ENCODE results near the gene IFNGR1.
A peak's percentile ranks its signal among the peaks of the same experiment; 100 is the strongest.

The IFNGR1 gene

GRCh38 chr6:137176729-137177128, 42.5 kb downstream of the IFNGR1 start:
- DNase-seq (ENCODE audit: low spot score): no peak

GRCh38 chr6:137175868-137176245, 43.3 kb downstream of the IFNGR1 start:
- DNase-seq (ENCODE audit: low spot score): no peak

GRCh38 chr6:137175157-137175867, 43.9 kb downstream of the IFNGR1 start:
- DNase-seq (ENCODE audit: low spot score): no peak

- DNase-seq (ENCODE audit: low spot score): no peak
Measured at GRCh38 chr6:137173501-137173900, 45.7 kb downstream of the IFNGR1 start, which contains the start of gene IL22RA2. IL22RA2 (minus strand) TSS chr6:137173644; CDS start chr6:137161749, 11,895 bp downstream.

GRCh38 chr6:137172734-137173431, 46.3 kb downstream of the IFNGR1 start:
- no peak for DNase-seq (ENCODE audit: low spot score)

GRCh38 chr6:137171824-137172733, 47.1 kb downstream of the IFNGR1 start:
- DNase-seq (ENCODE audit: low spot score): no peak

GRCh38 chr6:137171053-137171374, 48.2 kb downstream of the IFNGR1 start:
- no peak for DNase-seq (ENCODE audit: low spot score)

- DNase-seq (ENCODE audit: low spot score): no peak
Measured at GRCh38 chr6:137170266-137171052, 48.7 kb downstream of the IFNGR1 start.

- DNase-seq (ENCODE audit: low spot score): no peak
Measured at GRCh38 chr6:137167702-137168377, 51.3 kb downstream of the IFNGR1 start.

- peak; percentile 2 for DNase-seq (ENCODE audit: low spot score)
Measured at GRCh38 chr6:137166247-137167098, 52.7 kb downstream of the IFNGR1 start.

- DNase-seq (ENCODE audit: low spot score): no peak
Measured at GRCh38 chr6:137165375-137166246, 53.6 kb downstream of the IFNGR1 start.

- no peak for DNase-seq (ENCODE audit: low spot score)
Measured at GRCh38 chr6:137163732-137164318, 55.4 kb downstream of the IFNGR1 start.

- no peak for DNase-seq (ENCODE audit: low spot score)
Measured at GRCh38 chr6:137162692-137163306, 56.4 kb downstream of the IFNGR1 start.

GRCh38 chr6:137161949-137162348, 57.2 kb downstream of the IFNGR1 start:
- DNase-seq (ENCODE audit: low spot score): no peak

- DNase-seq (ENCODE audit: low spot score): no peak
Measured at GRCh38 chr6:137160763-137161162, 58.4 kb downstream of the IFNGR1 start.

- no peak for DNase-seq (ENCODE audit: low spot score)
Measured at GRCh38 chr6:137159912-137160311, 59.3 kb downstream of the IFNGR1 start.

GRCh38 chr6:137157601-137158000, 61.6 kb downstream of the IFNGR1 start:
- no peak for DNase-seq (ENCODE audit: low spot score)

- no peak for DNase-seq (ENCODE audit: low spot score)
Measured at GRCh38 chr6:137156650-137157049, 62.5 kb downstream of the IFNGR1 start.
